ENCODE measurements around the gene NOL3. TPM values are rescaled to one million over a fixed set of nuclear protein-coding genes. Genes with fewer than 3 reads are reported as not detected.
A peak's percentile ranks its signal among the peaks of the same experiment; 100 is the strongest.

The NOL3 gene
- total RNA-seq, 4 donors from 2014 or later: 38.3 to 97.0 (median 63.5) TPM

DNA sequence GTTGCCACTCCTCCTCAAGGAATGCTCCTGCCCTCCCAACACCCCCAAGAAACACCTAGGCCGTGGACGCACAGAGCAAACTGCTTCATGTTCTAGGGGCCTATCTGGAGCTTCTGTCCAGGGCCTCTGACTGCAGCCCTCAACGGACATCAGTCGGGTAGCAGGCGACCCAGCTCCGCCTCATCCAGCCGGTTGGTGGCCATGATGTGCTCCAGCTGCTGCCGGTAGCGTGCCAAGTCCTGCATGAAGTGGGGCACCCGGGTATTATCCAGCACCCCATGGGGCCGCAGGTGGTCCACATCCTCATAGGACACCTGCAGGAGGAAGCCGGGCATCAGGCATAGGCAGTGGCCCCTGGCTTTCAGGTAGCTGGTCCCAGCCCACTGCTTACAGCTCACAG lies 6.3 kb downstream of the NOL3 start:
- no peak for DNase-seq
- Histone ChIP-seq H3K36me3 (no peaks in the 10 kb centered on the region), H3K27ac (no peak overlapping the region), H3K4me1 (peaks cover 24 to 35% of the 10 kb centered on the region in 2 donors), H3K9me3 (no peaks in the 10 kb centered on the region), H3K4me3 (replicated peaks in 1 of 3) (no peak overlapping the region), H3K27me3 (no peaks in the 10 kb centered on the region)
- TF ChIP-seq, protein P1, sequence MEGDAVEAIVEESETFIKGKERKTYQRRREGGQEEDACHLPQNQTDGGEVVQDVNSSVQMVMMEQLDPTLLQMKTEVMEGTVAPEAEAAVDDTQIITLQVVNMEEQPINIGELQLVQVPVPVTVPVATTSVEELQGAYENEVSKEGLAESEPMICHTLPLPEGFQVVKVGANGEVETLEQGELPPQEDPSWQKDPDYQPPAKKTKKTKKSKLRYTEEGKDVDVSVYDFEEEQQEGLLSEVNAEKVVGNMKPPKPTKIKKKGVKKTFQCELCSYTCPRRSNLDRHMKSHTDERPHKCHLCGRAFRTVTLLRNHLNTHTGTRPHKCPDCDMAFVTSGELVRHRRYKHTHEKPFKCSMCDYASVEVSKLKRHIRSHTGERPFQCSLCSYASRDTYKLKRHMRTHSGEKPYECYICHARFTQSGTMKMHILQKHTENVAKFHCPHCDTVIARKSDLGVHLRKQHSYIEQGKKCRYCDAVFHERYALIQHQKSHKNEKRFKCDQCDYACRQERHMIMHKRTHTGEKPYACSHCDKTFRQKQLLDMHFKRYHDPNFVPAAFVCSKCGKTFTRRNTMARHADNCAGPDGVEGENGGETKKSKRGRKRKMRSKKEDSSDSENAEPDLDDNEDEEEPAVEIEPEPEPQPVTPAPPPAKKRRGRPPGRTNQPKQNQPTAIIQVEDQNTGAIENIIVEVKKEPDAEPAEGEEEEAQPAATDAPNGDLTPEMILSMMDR (IDR thresholded peaks at IDR 0.05): no peak
- TF ChIP-seq POLR2A (IDR thresholded peaks at IDR 0.05): no peak
- 96 to 100% methylated on average over 5 to 7 of the region's 12 CpGs for WGBS, 2 donors
- intact Hi-C loops (cut with DNase I): no loop called here

DNA sequence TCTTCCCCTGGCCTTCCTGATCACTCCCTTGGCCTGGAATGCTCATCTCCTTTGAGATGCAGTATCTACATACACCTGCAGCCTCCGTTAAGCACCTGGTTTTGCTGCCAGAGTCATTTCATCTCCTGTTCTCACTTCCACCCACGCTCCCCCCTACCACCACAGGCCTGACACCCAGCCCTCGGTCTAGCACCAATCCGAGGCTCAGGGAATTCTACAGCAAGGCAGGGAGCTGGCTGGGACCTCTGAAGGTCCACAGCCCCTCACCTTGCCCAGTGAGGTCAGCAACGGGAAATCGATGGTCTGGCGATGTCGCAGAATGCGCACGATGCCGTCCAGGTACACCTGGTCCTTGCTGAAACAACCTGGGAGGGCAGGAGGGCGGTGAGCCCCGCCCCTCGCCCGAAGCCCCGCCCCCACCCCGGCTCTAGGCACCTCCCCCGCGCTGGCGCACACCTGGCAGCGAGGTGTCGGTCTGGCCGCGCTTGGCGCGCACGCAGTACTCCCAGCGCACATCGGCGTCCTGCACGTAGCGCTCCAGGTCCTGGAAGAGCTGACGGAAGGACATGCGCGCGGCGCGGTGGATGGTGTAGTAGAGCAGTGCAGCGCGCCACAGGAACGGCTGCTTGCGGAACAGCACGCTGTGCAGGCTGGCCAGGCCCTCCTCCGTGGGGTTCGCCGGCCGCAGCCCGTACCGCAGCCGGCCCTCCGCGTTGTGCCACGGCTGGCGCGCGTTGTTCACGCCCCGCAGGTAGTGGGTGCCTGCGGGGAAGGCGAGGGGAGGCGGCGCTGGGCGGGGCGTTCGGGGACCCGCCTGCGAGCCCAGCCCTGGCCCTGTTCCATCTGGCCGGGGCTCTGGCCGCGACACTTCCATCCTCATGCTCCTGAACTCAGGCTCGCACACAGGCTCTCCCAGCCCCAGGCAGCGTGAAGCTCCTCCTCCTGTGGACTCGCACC lies 7.7 kb downstream of the NOL3 start:
- no peaks in the 10 kb centered on the region for H3K27me3 ChIP-seq
- no peaks in the 10 kb centered on the region for H3K9me3 ChIP-seq
- peaks cover 26 to 37% of the 10 kb centered on the region in 2 donors for H3K4me1 ChIP-seq
- H3K4me3 ChIP-seq (replicated peaks in 1 of 3): peak overlapping the region in 1 of 3 donors; percentile 41
- TF ChIP-seq, protein P1 (IDR thresholded peaks at IDR 0.05): peak in 2 of 6 experiments; percentile 22 to 26
- peak in 1 of 2 donors; percentile 64 for TF ChIP-seq POLR2A (IDR thresholded peaks at IDR 0.05)
- 7 to 21% methylated on average over 15 to 24 of the region's 73 CpGs for WGBS, 2 donors
- DNase-seq: peak; percentile 89
- peak overlapping the region; percentile 51 to 74 (median 55) for H3K27ac ChIP-seq
- intact Hi-C loops (cut with DNase I): no loop called here
- H3K36me3 ChIP-seq: no peaks in the 10 kb centered on the region

DNA sequence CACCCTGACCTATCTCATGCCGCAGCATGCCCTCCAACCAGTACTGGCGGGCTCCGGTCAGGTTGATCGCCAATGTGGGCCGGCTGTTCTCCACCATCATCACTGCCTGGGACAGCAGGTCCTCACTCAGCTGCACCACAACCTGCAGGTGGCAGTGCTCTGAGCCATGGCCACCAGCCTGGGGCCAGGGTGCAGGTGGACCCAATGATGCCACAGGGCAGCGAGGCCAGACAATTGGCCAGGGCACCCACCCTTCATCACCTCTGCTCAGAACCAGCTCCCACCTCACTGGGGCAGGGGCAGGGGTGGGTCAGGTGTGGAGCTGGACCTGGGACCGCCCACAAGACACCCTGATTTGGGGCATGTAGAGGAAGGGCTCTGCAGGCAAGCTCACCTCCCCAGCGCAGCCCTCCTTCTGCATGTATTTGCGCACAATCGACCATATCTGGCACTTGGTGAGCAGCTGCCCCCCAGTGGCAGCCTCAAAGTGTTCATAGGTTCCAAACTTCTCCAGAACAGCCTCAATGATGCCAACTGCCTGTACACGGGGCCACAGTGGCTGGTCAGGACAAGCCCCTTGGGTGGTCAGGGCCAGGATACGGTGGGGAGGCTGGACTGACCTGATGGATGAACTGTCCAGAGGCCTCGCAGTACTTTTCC lies 9.2 kb downstream of the NOL3 start:
- no peak for DNase-seq
- Histone ChIP-seq H3K36me3 (no peaks in the 10 kb centered on the region), H3K27me3 (no peaks in the 10 kb centered on the region), H3K4me1 (peaks cover 20 to 31% of the 10 kb centered on the region in 2 donors), H3K27ac (no peak overlapping the region), H3K9me3 (no peaks in the 10 kb centered on the region), H3K4me3 (replicated peaks in 1 of 3) (no peak overlapping the region)
- TF ChIP-seq, protein P1 (IDR thresholded peaks at IDR 0.05): no peak
- TF ChIP-seq POLR2A (IDR thresholded peaks at IDR 0.05): no peak
- intact Hi-C loops (cut with DNase I): loop anchor here (10.0 kb wide), 2 partner anchors 205 to 285 kb away; no protein-coding TSS in a partner anchor
- 92 to 98% methylated on average over 7 to 12 of the region's 13 CpGs for WGBS, 2 donors

DNA sequence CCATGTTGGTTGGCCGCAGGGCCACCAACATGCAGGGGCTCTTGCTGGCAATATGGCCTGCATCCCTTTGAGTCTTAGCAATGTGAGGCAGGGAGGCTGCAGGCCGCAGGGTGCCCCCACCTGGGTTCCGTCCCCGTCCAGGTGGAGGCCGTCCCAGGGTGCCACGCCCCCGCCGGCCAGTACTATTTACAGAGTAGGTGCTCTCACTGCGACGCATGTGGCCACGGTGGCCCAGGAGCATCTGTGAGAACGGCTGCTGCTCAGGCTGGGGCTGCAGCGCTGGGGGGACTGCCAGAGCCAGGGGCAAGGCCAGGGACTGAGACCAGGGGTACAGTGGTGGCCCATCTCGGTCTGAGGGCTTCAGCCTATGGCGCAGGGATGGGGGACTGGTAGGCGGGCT lies 9.8 kb downstream of the NOL3 start:
- no peaks in the 10 kb centered on the region for H3K36me3 ChIP-seq
- no peaks in the 10 kb centered on the region for H3K9me3 ChIP-seq
- H3K27me3 ChIP-seq: no peaks in the 10 kb centered on the region
- H3K4me1 ChIP-seq: peaks cover 24 to 31% of the 10 kb centered on the region in 2 donors
- intact Hi-C loops (cut with DNase I): loop anchor here (10.0 kb wide), 2 partner anchors 205 to 285 kb away; no protein-coding TSS in a partner anchor
- DNase-seq: no peak
- no peak overlapping the region for H3K27ac ChIP-seq
- 90 to 100% methylated on average over 4 of the region's 16 CpGs for WGBS, 2 donors
- no peak overlapping the region for H3K4me3 ChIP-seq (replicated peaks in 1 of 3)
- TF ChIP-seq POLR2A (IDR thresholded peaks at IDR 0.05): no peak
- TF ChIP-seq, protein P1 (IDR thresholded peaks at IDR 0.05): no peak
